HepG2 (cell line): ENCODE data around the gene SEMA7A. TPM values are rescaled to one million over a fixed set of nuclear protein-coding genes. Genes with fewer than 3 reads are reported as not detected.

Source experiments
- ELF1 ChIP-seq: sonication (generic); formaldehyde crosslinking; IDR thresholded peaks from 2 replicates; pipeline ENCODE4 v1.4.0; 2020; ENCODE audit warnings: missing genetic modification reagents
- FOXJ3 ChIP-seq: sonication (generic); formaldehyde crosslinking; IDR thresholded peaks from 2 replicates; pipeline ENCODE4 v1.4.0; 2020; ENCODE audit warnings: missing genetic modification reagents, mild to moderate bottlenecking, borderline replicate concordance
- GPN1 ChIP-seq: sonication (generic); formaldehyde crosslinking; IDR thresholded peaks from 2 replicates; pipeline ENCODE4 v1.5.1; 2020; ENCODE audit warnings: missing genetic modification reagents, borderline replicate concordance
- SYNCRIP ChIP-seq: fragments of 200-400 bp; formaldehyde crosslinking; IDR thresholded peaks from 2 replicates; pipeline ENCODE4 v1.6.1; 2018; ENCODE audit warnings: mild to moderate bottlenecking, low read depth, low read length; ENCODE audit not compliant: insufficient read depth
- ZFP62 ChIP-seq: sonication (generic); formaldehyde crosslinking; IDR thresholded peaks from 2 replicates; pipeline ENCODE4 v1.4.0; 2020; ENCODE audit warnings: missing genetic modification reagents
- ZFX ChIP-seq: sonication (generic); formaldehyde crosslinking; IDR thresholded peaks from 2 replicates; pipeline ENCODE4 v1.4.0; 2020; ENCODE audit warnings: mild to moderate bottlenecking, low read depth, missing genetic modification reagents, moderate library complexity
- ZNF292 ChIP-seq: sonication (generic); formaldehyde crosslinking; IDR thresholded peaks from 2 replicates; pipeline ENCODE4 v1.8.1; 2022; ENCODE audit warnings: mild to moderate bottlenecking, low read depth, missing genetic modification reagents, borderline replicate concordance
- ZSCAN20 ChIP-seq: sonication (generic); formaldehyde crosslinking; IDR thresholded peaks from 2 replicates; pipeline ENCODE4 v1.4.0; 2020; ENCODE audit warnings: missing genetic modification reagents, mild to moderate bottlenecking, borderline replicate concordance
- polyA plus RNA-seq, 8 experiments: library from polyadenylated mRNA; depleted of rRNA in 3 of 8; stranded (reverse) in 7 of 8; unstranded in 1 of 8; fragments of >200 nt; fragmentation: Illumina TruSeq in 4 of 8; extraction: Trizol in 4 of 8; gene quantifications; 2 replicates each; pipeline versions ENCODE4 v1.2.1 to v1.2.3, GENCODE V29; 2011 to 2016; ENCODE audit warnings: low read depth in 4 of 8, missing spikeins in 1 of 8, mixed read lengths in 1 of 8; ENCODE audit not compliant: insufficient read depth in 1 of 8
- total RNA-seq, 5 experiments: library from RNA; depleted of rRNA; stranded (reverse); fragments of >200 nt; fragmentation: Illumina TruSeq; extraction: Trizol; gene quantifications; 2 replicates each; pipeline ENCODE4 v1.2.3, GENCODE V29; 2016; ENCODE audit warnings: low read depth in 1 of 5
- TF ChIP-seq, protein P1 (sequence below): sonication (generic); formaldehyde crosslinking; IDR thresholded peaks from 2 replicates; pipeline ENCODE4 v1.4.0; 2020; ENCODE audit warnings: missing genetic modification reagents, borderline replicate concordance
- TF ChIP-seq, protein P2 (sequence below): sonication (generic); formaldehyde crosslinking; IDR thresholded peaks from 2 replicates; pipeline ENCODE4 v1.4.0; 2020; ENCODE audit warnings: low read depth, missing genetic modification reagents
- TF ChIP-seq, protein P3 (sequence below): IDR thresholded peaks from 2 replicates; pipeline ENCODE4 v1.6.1; 2016; ENCODE audit warnings: low read depth
- TF ChIP-seq, protein P4 (sequence below): sonication (generic); formaldehyde crosslinking; IDR thresholded peaks from 2 replicates; pipeline ENCODE4 v1.5.1; 2020; ENCODE audit warnings: mild to moderate bottlenecking, missing genetic modification reagents
- TF ChIP-seq, protein P5 (sequence below): sonication (generic); formaldehyde crosslinking; IDR thresholded peaks from 2 replicates; pipeline ENCODE4 v1.4.0; 2020; ENCODE audit warnings: mild to moderate bottlenecking, low read depth, missing genetic modification reagents
- TF ChIP-seq, protein P6 (sequence below): IDR thresholded peaks from 2 replicates; pipeline ENCODE4 v1.6.1; 2016; ENCODE audit warnings: missing biosample characterization, missing genetic modification reagents, low read depth

The SEMA7A gene
- total and polyA plus RNA-seq, 2 of the 13 experiments (the other 11 are each of a cell fraction or from before 2014, with no cell fraction given), result 9.0 to 15.8 TPM

DNA sequence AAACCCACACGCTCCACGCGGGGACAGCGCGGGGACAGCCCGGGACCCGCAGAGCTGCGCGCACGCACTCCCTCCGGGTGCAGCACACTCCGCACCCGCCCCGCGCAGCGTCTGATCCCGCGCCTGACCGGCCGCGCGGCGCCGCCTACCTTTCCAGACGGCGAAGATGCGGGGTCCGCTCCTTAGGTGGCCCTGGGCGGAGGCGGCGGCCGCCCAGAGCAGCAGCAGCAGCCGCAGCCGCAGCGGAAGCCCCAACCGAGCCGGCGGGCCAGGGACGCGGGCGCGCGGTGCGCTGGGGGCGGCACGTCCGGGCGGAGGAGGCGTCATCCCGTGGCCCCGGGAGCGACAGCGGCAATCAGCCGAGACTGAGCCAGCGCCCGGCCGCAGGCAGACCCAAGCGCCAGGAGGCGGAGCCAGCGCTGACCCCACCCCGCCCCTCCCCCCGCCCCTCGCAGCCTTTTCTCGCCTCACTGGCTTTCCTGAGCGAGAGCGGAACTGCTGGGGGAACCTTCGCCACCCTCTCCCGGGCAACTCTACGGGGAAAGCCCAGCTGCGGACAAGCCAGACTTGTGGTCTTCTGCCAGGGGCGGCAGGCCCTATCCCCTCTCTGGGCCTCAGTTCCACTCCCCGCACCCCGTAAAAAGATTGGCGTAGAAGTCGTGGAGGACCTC, at the start of gene SEMA7A (continued):
- TF ChIP-seq, protein P1, sequence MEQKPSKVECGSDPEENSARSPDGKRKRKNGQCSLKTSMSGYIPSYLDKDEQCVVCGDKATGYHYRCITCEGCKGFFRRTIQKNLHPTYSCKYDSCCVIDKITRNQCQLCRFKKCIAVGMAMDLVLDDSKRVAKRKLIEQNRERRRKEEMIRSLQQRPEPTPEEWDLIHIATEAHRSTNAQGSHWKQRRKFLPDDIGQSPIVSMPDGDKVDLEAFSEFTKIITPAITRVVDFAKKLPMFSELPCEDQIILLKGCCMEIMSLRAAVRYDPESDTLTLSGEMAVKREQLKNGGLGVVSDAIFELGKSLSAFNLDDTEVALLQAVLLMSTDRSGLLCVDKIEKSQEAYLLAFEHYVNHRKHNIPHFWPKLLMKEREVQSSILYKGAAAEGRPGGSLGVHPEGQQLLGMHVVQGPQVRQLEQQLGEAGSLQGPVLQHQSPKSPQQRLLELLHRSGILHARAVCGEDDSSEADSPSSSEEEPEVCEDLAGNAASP (CRISPR knock-in tag), result no peak
- TF ChIP-seq ZFX (CRISPR knock-in tag), result peak; percentile 64
- no peak for TF ChIP-seq ELF1 (CRISPR knock-in tag)
- TF ChIP-seq, protein P2, sequence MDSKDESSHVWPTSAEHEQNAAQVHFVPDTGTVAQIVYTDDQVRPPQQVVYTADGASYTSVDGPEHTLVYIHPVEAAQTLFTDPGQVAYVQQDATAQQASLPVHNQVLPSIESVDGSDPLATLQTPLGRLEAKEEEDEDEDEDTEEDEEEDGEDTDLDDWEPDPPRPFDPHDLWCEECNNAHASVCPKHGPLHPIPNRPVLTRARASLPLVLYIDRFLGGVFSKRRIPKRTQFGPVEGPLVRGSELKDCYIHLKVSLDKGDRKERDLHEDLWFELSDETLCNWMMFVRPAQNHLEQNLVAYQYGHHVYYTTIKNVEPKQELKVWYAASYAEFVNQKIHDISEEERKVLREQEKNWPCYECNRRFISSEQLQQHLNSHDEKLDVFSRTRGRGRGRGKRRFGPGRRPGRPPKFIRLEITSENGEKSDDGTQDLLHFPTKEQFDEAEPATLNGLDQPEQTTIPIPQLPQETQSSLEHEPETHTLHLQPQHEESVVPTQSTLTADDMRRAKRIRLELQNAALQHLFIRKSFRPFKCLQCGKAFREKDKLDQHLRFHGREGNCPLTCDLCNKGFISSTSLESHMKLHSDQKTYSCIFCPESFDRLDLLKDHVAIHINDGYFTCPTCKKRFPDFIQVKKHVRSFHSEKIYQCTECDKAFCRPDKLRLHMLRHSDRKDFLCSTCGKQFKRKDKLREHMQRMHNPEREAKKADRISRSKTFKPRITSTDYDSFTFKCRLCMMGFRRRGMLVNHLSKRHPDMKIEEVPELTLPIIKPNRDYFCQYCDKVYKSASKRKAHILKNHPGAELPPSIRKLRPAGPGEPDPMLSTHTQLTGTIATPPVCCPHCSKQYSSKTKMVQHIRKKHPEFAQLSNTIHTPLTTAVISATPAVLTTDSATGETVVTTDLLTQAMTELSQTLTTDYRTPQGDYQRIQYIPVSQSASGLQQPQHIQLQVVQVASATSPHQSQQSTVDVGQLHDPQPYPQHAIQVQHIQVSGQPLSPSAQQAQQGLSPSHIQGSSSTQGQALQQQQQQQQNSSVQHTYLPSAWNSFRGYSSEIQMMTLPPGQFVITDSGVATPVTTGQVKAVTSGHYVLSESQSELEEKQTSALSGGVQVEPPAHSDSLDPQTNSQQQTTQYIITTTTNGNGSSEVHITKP, result no peak
- TF ChIP-seq, protein P3, sequence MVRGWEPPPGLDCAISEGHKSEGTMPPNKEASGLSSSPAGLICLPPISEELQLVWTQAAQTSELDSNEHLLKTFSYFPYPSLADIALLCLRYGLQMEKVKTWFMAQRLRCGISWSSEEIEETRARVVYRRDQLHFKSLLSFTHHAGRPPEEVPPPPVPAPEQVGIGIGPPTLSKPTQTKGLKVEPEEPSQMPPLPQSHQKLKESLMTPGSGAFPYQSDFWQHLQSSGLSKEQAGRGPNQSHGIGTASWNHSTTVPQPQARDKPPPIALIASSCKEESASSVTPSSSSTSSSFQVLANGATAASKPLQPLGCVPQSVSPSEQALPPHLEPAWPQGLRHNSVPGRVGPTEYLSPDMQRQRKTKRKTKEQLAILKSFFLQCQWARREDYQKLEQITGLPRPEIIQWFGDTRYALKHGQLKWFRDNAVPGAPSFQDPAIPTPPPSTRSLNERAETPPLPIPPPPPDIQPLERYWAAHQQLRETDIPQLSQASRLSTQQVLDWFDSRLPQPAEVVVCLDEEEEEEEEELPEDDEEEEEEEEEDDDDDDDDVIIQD (CRISPR knock-in tag), result no peak
- TF ChIP-seq ZNF292, result no peak
- TF ChIP-seq, protein P4, sequence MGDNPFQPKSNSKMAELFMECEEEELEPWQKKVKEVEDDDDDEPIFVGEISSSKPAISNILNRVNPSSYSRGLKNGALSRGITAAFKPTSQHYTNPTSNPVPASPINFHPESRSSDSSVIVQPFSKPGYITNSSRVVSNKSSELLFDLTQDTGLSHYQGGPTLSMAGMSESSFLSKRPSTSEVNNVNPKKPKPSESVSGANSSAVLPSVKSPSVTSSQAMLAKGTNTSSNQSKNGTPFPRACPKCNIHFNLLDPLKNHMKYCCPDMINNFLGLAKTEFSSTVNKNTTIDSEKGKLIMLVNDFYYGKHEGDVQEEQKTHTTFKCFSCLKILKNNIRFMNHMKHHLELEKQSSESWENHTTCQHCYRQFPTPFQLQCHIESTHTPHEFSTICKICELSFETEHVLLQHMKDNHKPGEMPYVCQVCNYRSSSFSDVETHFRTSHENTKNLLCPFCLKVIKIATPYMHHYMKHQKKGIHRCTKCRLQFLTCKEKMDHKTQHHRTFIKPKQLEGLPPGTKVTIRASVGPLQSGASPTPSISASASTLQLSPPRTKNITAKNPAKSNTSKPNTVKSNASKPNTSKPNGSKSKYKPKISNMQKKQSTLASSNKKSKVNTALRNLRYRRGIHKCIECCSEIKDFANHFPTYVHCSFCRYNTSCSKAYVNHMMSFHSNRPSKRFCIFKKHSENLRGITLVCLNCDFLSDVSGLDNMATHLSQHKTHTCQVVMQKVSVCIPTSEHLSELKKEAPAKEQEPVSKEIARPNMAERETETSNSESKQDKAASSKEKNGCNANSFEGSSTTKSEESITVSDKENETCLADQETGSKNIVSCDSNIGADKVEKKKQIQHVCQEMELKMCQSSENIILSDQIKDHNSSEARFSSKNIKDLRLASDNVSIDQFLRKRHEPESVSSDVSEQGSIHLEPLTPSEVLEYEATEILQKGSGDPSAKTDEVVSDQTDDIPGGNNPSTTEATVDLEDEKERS (CRISPR knock-in tag), result no peak
- TF ChIP-seq, protein P5, sequence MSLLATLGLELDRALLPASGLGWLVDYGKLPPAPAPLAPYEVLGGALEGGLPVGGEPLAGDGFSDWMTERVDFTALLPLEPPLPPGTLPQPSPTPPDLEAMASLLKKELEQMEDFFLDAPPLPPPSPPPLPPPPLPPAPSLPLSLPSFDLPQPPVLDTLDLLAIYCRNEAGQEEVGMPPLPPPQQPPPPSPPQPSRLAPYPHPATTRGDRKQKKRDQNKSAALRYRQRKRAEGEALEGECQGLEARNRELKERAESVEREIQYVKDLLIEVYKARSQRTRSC (CRISPR knock-in tag), result no peak
- TF ChIP-seq GPN1 (CRISPR knock-in tag), result no peak
- TF ChIP-seq, protein P6, sequence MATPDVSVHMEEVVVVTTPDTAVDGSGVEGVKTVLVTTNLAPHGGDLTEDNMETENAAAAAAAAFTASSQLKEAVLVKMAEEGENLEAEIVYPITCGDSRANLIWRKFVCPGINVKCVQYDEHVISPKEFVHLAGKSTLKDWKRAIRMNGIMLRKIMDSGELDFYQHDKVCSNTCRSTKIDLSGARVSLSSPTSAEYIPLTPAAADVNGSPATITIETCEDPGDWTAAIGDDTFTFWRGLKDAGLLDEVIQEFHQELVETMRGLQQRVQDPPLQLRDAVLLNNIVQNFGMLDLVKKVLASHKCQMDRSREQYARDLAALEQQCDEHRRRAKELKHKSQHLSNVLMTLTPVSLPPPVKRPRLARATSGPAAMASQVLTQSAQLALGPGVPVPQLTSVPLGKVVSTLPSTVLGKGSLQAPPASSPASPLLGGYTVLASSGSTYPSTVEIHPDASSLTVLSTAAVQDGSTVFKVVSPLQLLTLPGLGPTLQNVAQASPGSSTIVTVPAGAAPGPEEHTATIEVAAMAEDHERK (CRISPR knock-in tag), result no peak
- no peak for TF ChIP-seq SYNCRIP
- TF ChIP-seq ZSCAN20, result 0 out of 2 replicates have a peak, but pooled peaks have one; percentile 84
- TF ChIP-seq ZFP62 (CRISPR knock-in tag), result no peak
- TF ChIP-seq FOXJ3 (CRISPR knock-in tag), result no peak
